Neural cell (in vitro differentiated cells): ENCODE results near the gene GNPTAB. TPM values are rescaled to one million over a fixed set of nuclear protein-coding genes. Genes with fewer than 3 reads are reported as not detected.

Experiments
- H2AFZ ChIP-seq: fragments of 200-600, 300-800 bp; sonication (generic), shearing (Covaris generic); 2 replicates; pipeline ENCODE4 v1.6.0; 2014; ENCODE audit warnings: low read depth, mild to moderate bottlenecking, antibody characterized with exemption, low read length, moderate library complexity
- H3F3A ChIP-seq: fragments of 200-600 bp; shearing (Covaris generic); 2 replicates; pipeline ENCODE4 v1.6.1; 2016; ENCODE audit warnings: mild to moderate bottlenecking, moderate library complexity, mixed read lengths, antibody characterized with exemption, low read length; ENCODE audit not compliant: insufficient read depth, poor library complexity, severe bottlenecking
- H3K27ac ChIP-seq: fragments of 200-600, 300-800 bp; sonication (generic), shearing (Covaris generic); 2 replicates; pipeline ENCODE4 v1.5.1; 2014; ENCODE audit warnings: mild to moderate bottlenecking, low read length, moderate library complexity
- H3K27me3 ChIP-seq: fragments of 300-800, 200-600 bp; sonication (generic), shearing (Covaris generic); 2 replicates; pipeline ENCODE4 v1.6.0; 2014; ENCODE audit warnings: mild to moderate bottlenecking, low read depth, low read length, moderate library complexity; ENCODE audit not compliant: insufficient read depth
- H3K36me3 ChIP-seq: fragments of 300-800, 200-600 bp; sonication (generic), shearing (Covaris generic); 2 replicates; pipeline ENCODE4 v1.5.1; 2014; ENCODE audit warnings: mild to moderate bottlenecking, antibody characterized with exemption, low read length, moderate library complexity; ENCODE audit not compliant: insufficient read depth
- H3K4me2 ChIP-seq: fragments of 300-800, 200-600 bp; sonication (generic), shearing (Covaris generic); 2 replicates; pipeline ENCODE4 v1.6.0; 2014; ENCODE audit warnings: mild to moderate bottlenecking, low read length
- H3K4me3 ChIP-seq: fragments of 300-800, 200-600 bp; sonication (generic), shearing (Covaris generic); 2 replicates; pipeline ENCODE4 v1.5.1; 2014; ENCODE audit warnings: mild to moderate bottlenecking, low read length, moderate library complexity
- H3K79me2 ChIP-seq: fragments of 200-600 bp; shearing (Covaris generic); replicated peaks from 2 replicates; pipeline ENCODE4 v1.6.0; 2014; ENCODE audit warnings: mild to moderate bottlenecking, low read length, moderate library complexity; ENCODE audit not compliant: insufficient read depth
- H3K9ac ChIP-seq: fragments of 300-800, 200-600 bp; sonication (generic), shearing (Covaris generic); 2 replicates; pipeline ENCODE4 v1.6.1; 2016; ENCODE audit warnings: mild to moderate bottlenecking, low read length, mixed read lengths
- H3K9me2 ChIP-seq: fragments of 200-600 bp; shearing (Covaris generic); 2 replicates; pipeline ENCODE4 v1.6.1; 2016; ENCODE audit warnings: mild to moderate bottlenecking, low read length, mixed read lengths; ENCODE audit not compliant: insufficient read depth
- H3K9me3 ChIP-seq: fragments of 200-600, 300-800 bp; sonication (generic), shearing (Covaris generic); 2 replicates; pipeline ENCODE4 v1.6.1; 2016; ENCODE audit warnings: mild to moderate bottlenecking, mixed run types, low read length, moderate library complexity, mixed read lengths
- H4K20me1 ChIP-seq: fragments of 200-600 bp; shearing (Covaris generic); 2 replicates; pipeline ENCODE4 v1.6.1; 2016; ENCODE audit warnings: mild to moderate bottlenecking, mixed run types; ENCODE audit not compliant: insufficient read depth
- CTCF ChIP-seq: fragments of 450-650 bp; IDR thresholded peaks from 2 replicates; pipeline ENCODE4 v1.5.1; 2014; ENCODE audit warnings: antibody characterized with exemption, mild to moderate bottlenecking, moderate library complexity; ENCODE audit not compliant: poor library complexity, severe bottlenecking
- EP300 ChIP-seq: fragments of 450-650 bp; conservative IDR thresholded peaks from 2 replicates; pipeline ENCODE4 v1.6.1; 2014; ENCODE audit warnings: antibody characterized with exemption, mild to moderate bottlenecking, moderate library complexity; ENCODE audit not compliant: poor library complexity, severe bottlenecking
- EZH2 ChIP-seq: fragments of 200-600, 300-800 bp; shearing (Covaris generic), sonication (generic); IDR thresholded peaks from 2 replicates; pipeline ENCODE4 v1.6.1; 2014; ENCODE audit warnings: antibody characterized with exemption, low read length, borderline replicate concordance, mild to moderate bottlenecking; ENCODE audit not compliant: insufficient read depth, poor library complexity, severe bottlenecking
- MXI1 ChIP-seq: fragments of 450-650 bp; conservative IDR thresholded peaks from 2 replicates; pipeline ENCODE4 v1.6.1; 2014; ENCODE audit warnings: antibody characterized with exemption, mild to moderate bottlenecking; ENCODE audit not compliant: poor library complexity, severe bottlenecking
- POLR2AphosphoS5 ChIP-seq: IDR thresholded peaks from 2 replicates; pipeline ENCODE4 v1.6.1; 2012
- RAD21 ChIP-seq: fragments of 450-650 bp; conservative IDR thresholded peaks from 2 replicates; pipeline ENCODE4 v1.6.1; 2014; ENCODE audit warnings: antibody characterized with exemption, mild to moderate bottlenecking, moderate library complexity
- REST ChIP-seq: IDR thresholded peaks from 2 replicates; pipeline ENCODE4 v1.6.1; 2012; ENCODE audit warnings: borderline replicate concordance
- SMC3 ChIP-seq: fragments of 450-650 bp; conservative IDR thresholded peaks from 2 replicates; pipeline ENCODE4 v1.6.1; 2014; ENCODE audit warnings: antibody characterized with exemption, mild to moderate bottlenecking, moderate library complexity; ENCODE audit not compliant: poor library complexity
- TAF1 ChIP-seq: IDR thresholded peaks from 2 replicates; pipeline ENCODE4 v1.6.1; 2012; ENCODE audit warnings: low read depth
- polyA plus RNA-seq: library from polyadenylated mRNA; depleted of rRNA; stranded (reverse); fragments of >200 nt; gene quantifications from 2 replicates; pipeline ENCODE4 v1.2.3, GENCODE V29; 2014

GNPTAB gene
- polyA plus RNA-seq, 1 donor from 2014 or later = 80.0 TPM

- Histone ChIP-seq H3K27me3 (no peaks in the 10 kb centered on the region), H3K9me2 (no peaks in the 10 kb centered on the region), H3K36me3 (no peaks in the 10 kb centered on the region), H3K9ac (no peak overlapping the region), H3K4me3 (no peak overlapping the region), H3K4me2 (no peak overlapping the region), H2AFZ (no peak overlapping the region), H3K27ac (no peak overlapping the region), H3K79me2 (peaks cover 8% of the 10 kb centered on the region), H4K20me1 (no peaks in the 10 kb centered on the region), H3K9me3 (no peaks in the 10 kb centered on the region), H3F3A (no peaks in the 10 kb centered on the region)
- TF ChIP-seq REST (no peak), TAF1 (no peak), CTCF (no peak), POLR2AphosphoS5 (no peak), SMC3 (no peak), MXI1 (no peak), RAD21 (no peak), EP300 (no peak), EZH2 (no peak)
These were observed 24.5 kb downstream of the GNPTAB start for GRCh38 chr12:101806265-101806664.

GRCh38 chr12:101804409-101804808 is 26.4 kb downstream of the GNPTAB start:
- Histone ChIP-seq H4K20me1 (no peaks in the 10 kb centered on the region), H3K9ac (no peak overlapping the region), H3K4me2 (no peak overlapping the region), H3K27me3 (no peaks in the 10 kb centered on the region), H3K9me2 (no peaks in the 10 kb centered on the region), H3K4me3 (no peak overlapping the region), H3K79me2 (peaks cover 8% of the 10 kb centered on the region), H3K27ac (no peak overlapping the region), H3K36me3 (no peaks in the 10 kb centered on the region), H3F3A (no peaks in the 10 kb centered on the region), H3K9me3 (no peaks in the 10 kb centered on the region), H2AFZ (no peak overlapping the region)
- no peak for TF ChIP-seq EP300
- TF ChIP-seq EZH2 = no peak
- no peak for TF ChIP-seq CTCF
- TF ChIP-seq TAF1 = no peak
- no peak for TF ChIP-seq MXI1
- TF ChIP-seq RAD21 = no peak
- TF ChIP-seq POLR2AphosphoS5 = no peak
- no peak for TF ChIP-seq SMC3
- TF ChIP-seq REST = no peak
